ENCODE measurements around the gene MDN1. TPM values are rescaled to one million over a fixed set of nuclear protein-coding genes. Genes with fewer than 3 reads are reported as not detected.

The MDN1 gene
- total and polyA plus RNA-seq, 2 of the 8 experiments (the other 6 are each of a cell fraction or from before 2014, with no cell fraction given), result 53.5 to 179 TPM

- Histone ChIP-seq H3K4me1 (replicated peaks in 1 of 4; ENCODE audit: control insufficient read depth in 3 of 4, insufficient read depth in 4 of 4, low read length in 3 of 4) (peaks cover 22 to 33% (median 25%) of the 10 kb centered on the region in 4 experiments), H3K4ac (replicated peaks; ENCODE audit: insufficient read length, low read depth, low read length) (no peak overlapping the region)
- POLR2A ChIA-PET (ENCODE audit: partially characterized antibody), result no interaction called here
- TF ChIP-seq SAP30 (IDR thresholded peaks at IDR 0.05; ENCODE audit: insufficient read depth, insufficient replicate concordance, low read length), result no peak
- no peak for TF ChIP-seq CBX8 (IDR thresholded peaks at IDR 0.05; ENCODE audit: borderline replicate concordance, low read depth, low read length)
- no peak for TF ChIP-seq JUN (IDR thresholded peaks at IDR 0.05; ENCODE audit: low read depth, low read length)
- TF ChIP-seq ASH2L (IDR thresholded peaks at IDR 0.05; ENCODE audit: low read length), result no peak
- no peak for TF ChIP-seq HDAC6 (IDR thresholded peaks at IDR 0.05; ENCODE audit: low read depth, low read length)
- TF ChIP-seq KDM5A (IDR thresholded peaks at IDR 0.05; ENCODE audit: low read length), result no peak
- TF ChIP-seq RFX5 (IDR thresholded peaks at IDR 0.05; ENCODE audit: borderline replicate concordance, low read depth, low read length), result no peak
- no peak for TF ChIP-seq POU5F1 (IDR thresholded peaks at IDR 0.05; ENCODE audit: low read depth, low read length)
- TF ChIP-seq RAD21 (IDR thresholded peaks at IDR 0.05 in 1 of 2, conservative IDR thresholded peaks at IDR 0.05 in 1 of 2; ENCODE audit: low read depth in 2 of 2, low read length in 2 of 2), result no peak
- TF ChIP-seq, protein P1, sequence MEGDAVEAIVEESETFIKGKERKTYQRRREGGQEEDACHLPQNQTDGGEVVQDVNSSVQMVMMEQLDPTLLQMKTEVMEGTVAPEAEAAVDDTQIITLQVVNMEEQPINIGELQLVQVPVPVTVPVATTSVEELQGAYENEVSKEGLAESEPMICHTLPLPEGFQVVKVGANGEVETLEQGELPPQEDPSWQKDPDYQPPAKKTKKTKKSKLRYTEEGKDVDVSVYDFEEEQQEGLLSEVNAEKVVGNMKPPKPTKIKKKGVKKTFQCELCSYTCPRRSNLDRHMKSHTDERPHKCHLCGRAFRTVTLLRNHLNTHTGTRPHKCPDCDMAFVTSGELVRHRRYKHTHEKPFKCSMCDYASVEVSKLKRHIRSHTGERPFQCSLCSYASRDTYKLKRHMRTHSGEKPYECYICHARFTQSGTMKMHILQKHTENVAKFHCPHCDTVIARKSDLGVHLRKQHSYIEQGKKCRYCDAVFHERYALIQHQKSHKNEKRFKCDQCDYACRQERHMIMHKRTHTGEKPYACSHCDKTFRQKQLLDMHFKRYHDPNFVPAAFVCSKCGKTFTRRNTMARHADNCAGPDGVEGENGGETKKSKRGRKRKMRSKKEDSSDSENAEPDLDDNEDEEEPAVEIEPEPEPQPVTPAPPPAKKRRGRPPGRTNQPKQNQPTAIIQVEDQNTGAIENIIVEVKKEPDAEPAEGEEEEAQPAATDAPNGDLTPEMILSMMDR (IDR thresholded peaks at IDR 0.05; ENCODE audit: control extremely low read depth in 1 of 3, insufficient read depth in 1 of 3, low read depth in 1 of 3, low read length in 3 of 3), result no peak
- TF ChIP-seq KDM1A (IDR thresholded peaks at IDR 0.05; ENCODE audit: borderline replicate concordance, low read length), result no peak
These were observed 131.3 kb downstream of the MDN1 start for GRCh38 chr6:89688328-89688727.

More at GRCh38 chr6:89688328-89688727, 131.3 kb downstream of the MDN1 start:
- H3K56ac ChIP-seq (replicated peaks; ENCODE audit: insufficient read length, low read depth, low read length), result no peak overlapping the region
- peak overlapping the region; percentile 89 for H2BK12ac ChIP-seq (ENCODE audit: low read depth, low read length)
- H2BK120ac ChIP-seq (replicated peaks; ENCODE audit: low read depth, low read length), result peak overlapping the region; percentile 11
- no peak overlapping the region for H3K14ac ChIP-seq (ENCODE audit: insufficient read length)
- H2BK15ac ChIP-seq (ENCODE audit: low read length), result peak overlapping the region; percentile 74; the same call in 1 of the 2 replicates
- CTCF ChIA-PET (ENCODE audit: partially characterized antibody), result interaction anchor here (0.6 kb wide), 1 partner anchor 192 kb away, joined by 4 read pairs; no protein-coding TSS in a partner anchor
- peak overlapping the region; percentile 99 for H2AK5ac ChIP-seq (ENCODE audit: low read depth, low read length)
- H3K18ac ChIP-seq (ENCODE audit: extremely low read depth, low read length), result peak overlapping the region; percentile 65
- H3K27ac ChIP-seq (ENCODE audit: low read depth, low read length), result peak overlapping the region; percentile 32; the same call in 1 of the 2 replicates
- no peaks in the 10 kb centered on the region for H3K27me3 ChIP-seq (replicated peaks in 1 of 4; ENCODE audit: control insufficient read depth in 3 of 4, extremely low read depth in 1 of 4, insufficient read depth in 3 of 4, low read length in 3 of 4)
- peak overlapping the region; percentile 93 for H4K91ac ChIP-seq (replicated peaks; ENCODE audit: insufficient read length, low read length)
- H2BK20ac ChIP-seq (ENCODE audit: low read length), result peak overlapping the region; percentile 81; the same call in 1 of the 2 replicates
- H3K9ac ChIP-seq (replicated peaks in 1 of 4; ENCODE audit: extremely low read depth in 1 of 4, low read depth in 3 of 4, low read length in 3 of 4), result no peak overlapping the region
- DNase-seq (ENCODE audit: low read depth in 1 of 2, low spot score in 2 of 2), result no peak
- peak overlapping the region; percentile 93 for H2BK5ac ChIP-seq (ENCODE audit: low read depth, low read length)
- FAIRE-seq, result no peak
- H3K79me1 ChIP-seq (ENCODE audit: low read depth, low read length), result peaks cover 2% of the 10 kb centered on the region; the same call in 1 of the 2 replicates
- H3K79me2 ChIP-seq (ENCODE audit: control insufficient read depth in 1 of 2, insufficient read depth in 2 of 2, low read length in 2 of 2), result peaks cover 0 to 3% of the 10 kb centered on the region in 2 experiments; a peak in 2 of 4 replicates
- no peak overlapping the region for H2AFZ ChIP-seq (ENCODE audit: low read length)
- no peak overlapping the region for H4K5ac ChIP-seq (ENCODE audit: insufficient read length, low read depth, low read length)
- no peaks in the 10 kb centered on the region for H3K9me3 ChIP-seq (ENCODE audit: insufficient read depth in 2 of 2, low read depth in 1 of 2, low read length in 1 of 2)
- no peak overlapping the region for H4K8ac ChIP-seq (ENCODE audit: extremely low read depth, insufficient read depth, low read length)
- peaks cover 40 to 88% (median 63%) of the 10 kb centered on the region in 4 experiments for H3K36me3 ChIP-seq (ENCODE audit: control insufficient read depth in 2 of 4, insufficient read depth in 4 of 4, low read length in 3 of 4)
- H4K20me1 ChIP-seq (replicated peaks in 1 of 2; ENCODE audit: control insufficient read depth in 1 of 2, insufficient read depth in 2 of 2, low read length in 2 of 2), result no peaks in the 10 kb centered on the region
- no peak overlapping the region for H3K23ac ChIP-seq (ENCODE audit: insufficient read length)
- no peak overlapping the region for H3K4me3 ChIP-seq (ENCODE audit: extremely low read depth in 1 of 4, insufficient read depth in 2 of 4, low read depth in 3 of 4, low read length in 4 of 4)
- no peaks in the 10 kb centered on the region; the same call in 1 of the 2 replicates for H3K23me2 ChIP-seq (ENCODE audit: low read depth, low read length)
- no peak overlapping the region for H3K4me2 ChIP-seq (ENCODE audit: insufficient read depth in 1 of 2, low read depth in 2 of 2, low read length in 2 of 2)
- WGBS, 2 experiments (ENCODE audit: extremely low coverage in 1 of 2, insufficient coverage in 1 of 2, insufficient read length in 1 of 2, insufficient replicate concordance in 2 of 2, low coverage in 1 of 2, low lambda C conversion rate in 2 of 2, missing lambda C conversion rate in 1 of 2), result 92% methylated on average over 2 of the region's 2 CpGs; no CpG with 5 or more reads in 1 of the 2 experiments
